Measurements from ENCODE around the gene PRSS57. TPM values are rescaled to one million over a fixed set of nuclear protein-coding genes. Genes with fewer than 3 reads are reported as not detected.
"Not testable (repeated sequence)": the region's sequence is repeated elsewhere in the genome, so short reads cannot be mapped to it uniquely, and the experiment has no call there.

Gene PRSS57
- total and polyA plus RNA-seq, 2 donors (not counting 1 experiment from before 2014, with no cell fraction given), result not detected

DNA sequence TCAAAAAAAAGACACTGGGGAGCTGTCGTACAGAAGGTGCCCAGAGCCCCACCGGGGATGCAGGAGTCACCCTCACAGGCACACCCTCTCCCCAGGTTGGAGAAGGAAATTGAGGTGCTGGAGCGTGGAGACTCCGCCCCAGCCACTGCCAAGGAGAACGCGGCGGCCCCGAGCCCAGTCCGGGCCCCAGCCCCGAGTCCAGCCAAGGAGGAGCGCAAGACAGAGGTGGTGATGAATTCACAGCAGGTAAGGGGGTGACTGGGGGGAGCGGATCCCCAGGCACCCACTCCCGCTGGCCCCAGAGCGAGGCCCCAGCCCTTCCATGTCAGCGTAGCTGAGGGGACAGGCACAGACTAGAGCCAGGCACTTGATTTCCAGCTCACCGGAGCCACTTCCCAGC is 35.7 kb upstream of the PRSS57 start:
- H3K4me2 ChIP-seq (replicated peaks; ENCODE audit: low read depth, low read length, poor library complexity, severe bottlenecking), result no peak overlapping the region
- H3K9me3 Mint-ChIP-seq (ENCODE audit: insufficient read depth), result no peaks in the 10 kb centered on the region
- H3K27me3 ChIP-seq (replicated peaks in 1 of 4; ENCODE audit: control extremely low read depth in 1 of 4, control insufficient read depth in 3 of 4, insufficient read depth in 4 of 4, low read length in 3 of 4), result no peaks in the 10 kb centered on the region
- no peaks in the 10 kb centered on the region for H3K36me3 ChIP-seq (replicated peaks in 1 of 2; ENCODE audit: control extremely low read depth in 1 of 2, control insufficient read depth in 1 of 2, extremely low read depth in 1 of 2, insufficient read depth in 2 of 2, low read length in 1 of 2)
- no peaks in the 10 kb centered on the region for H3K79me2 ChIP-seq (ENCODE audit: control insufficient read depth, insufficient read depth, low read length)
- no peaks in the 10 kb centered on the region for H3K4me1 ChIP-seq (ENCODE audit: control insufficient read depth in 2 of 2, insufficient read depth in 2 of 2, low read length in 2 of 2)
- no peak for TF ChIP-seq EZH2 (IDR thresholded peaks at IDR 0.05; ENCODE audit: borderline replicate concordance, insufficient read depth, low read depth, low read length, poor library complexity, severe bottlenecking)
- TF ChIP-seq, protein P1, sequence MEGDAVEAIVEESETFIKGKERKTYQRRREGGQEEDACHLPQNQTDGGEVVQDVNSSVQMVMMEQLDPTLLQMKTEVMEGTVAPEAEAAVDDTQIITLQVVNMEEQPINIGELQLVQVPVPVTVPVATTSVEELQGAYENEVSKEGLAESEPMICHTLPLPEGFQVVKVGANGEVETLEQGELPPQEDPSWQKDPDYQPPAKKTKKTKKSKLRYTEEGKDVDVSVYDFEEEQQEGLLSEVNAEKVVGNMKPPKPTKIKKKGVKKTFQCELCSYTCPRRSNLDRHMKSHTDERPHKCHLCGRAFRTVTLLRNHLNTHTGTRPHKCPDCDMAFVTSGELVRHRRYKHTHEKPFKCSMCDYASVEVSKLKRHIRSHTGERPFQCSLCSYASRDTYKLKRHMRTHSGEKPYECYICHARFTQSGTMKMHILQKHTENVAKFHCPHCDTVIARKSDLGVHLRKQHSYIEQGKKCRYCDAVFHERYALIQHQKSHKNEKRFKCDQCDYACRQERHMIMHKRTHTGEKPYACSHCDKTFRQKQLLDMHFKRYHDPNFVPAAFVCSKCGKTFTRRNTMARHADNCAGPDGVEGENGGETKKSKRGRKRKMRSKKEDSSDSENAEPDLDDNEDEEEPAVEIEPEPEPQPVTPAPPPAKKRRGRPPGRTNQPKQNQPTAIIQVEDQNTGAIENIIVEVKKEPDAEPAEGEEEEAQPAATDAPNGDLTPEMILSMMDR (IDR thresholded peaks at IDR 0.05), result no peak
- H3K27ac ChIP-seq (ENCODE audit: low read length in 2 of 2), result no peak overlapping the region
- intact Hi-C loops (cut with micrococcal nuclease), result no loop called here
- H3K27ac Mint-ChIP-seq, result no peak overlapping the region
- DNase-seq, result no peak
- ChIA-PET CTCF (interaction anchor here (0.6 to 1.7 kb wide), 2 partner anchors 8 to 59 kb away, joined by 3 to 5 read pairs; no protein-coding TSS in a partner anchor), POLR2A (no interaction called here)
- H3K4me1 Mint-ChIP-seq, result peaks cover 4% of the 10 kb centered on the region
- no peaks in the 10 kb centered on the region for H3K9me3 ChIP-seq (ENCODE audit: control extremely low read depth in 1 of 3, control insufficient read depth in 2 of 3, insufficient read depth in 1 of 3, low read length in 2 of 3)
- ATAC-seq (ENCODE audit: low read depth), result no peak
- H3K9ac ChIP-seq (ENCODE audit: low read length), result no peak overlapping the region
- H3K4me3 ChIP-seq (ENCODE audit: control extremely low read depth in 1 of 5, extremely low read depth in 1 of 5, insufficient read depth in 1 of 5, low read depth in 2 of 5, low read length in 4 of 5), result no peak overlapping the region
- no peak overlapping the region for H3K4me3 Mint-ChIP-seq
- H4K20me1 ChIP-seq (ENCODE audit: control insufficient read depth, insufficient read depth, low read length, poor library complexity, severe bottlenecking), result no peaks in the 10 kb centered on the region
- H3K27me3 Mint-ChIP-seq, result no peaks in the 10 kb centered on the region
- no peak overlapping the region for H2AFZ ChIP-seq (ENCODE audit: insufficient read depth, low read depth, low read length, poor library complexity, severe bottlenecking)
- WGBS (ENCODE audit: insufficient coverage), result 94% methylated on average over 12 of the region's 16 CpGs

DNA sequence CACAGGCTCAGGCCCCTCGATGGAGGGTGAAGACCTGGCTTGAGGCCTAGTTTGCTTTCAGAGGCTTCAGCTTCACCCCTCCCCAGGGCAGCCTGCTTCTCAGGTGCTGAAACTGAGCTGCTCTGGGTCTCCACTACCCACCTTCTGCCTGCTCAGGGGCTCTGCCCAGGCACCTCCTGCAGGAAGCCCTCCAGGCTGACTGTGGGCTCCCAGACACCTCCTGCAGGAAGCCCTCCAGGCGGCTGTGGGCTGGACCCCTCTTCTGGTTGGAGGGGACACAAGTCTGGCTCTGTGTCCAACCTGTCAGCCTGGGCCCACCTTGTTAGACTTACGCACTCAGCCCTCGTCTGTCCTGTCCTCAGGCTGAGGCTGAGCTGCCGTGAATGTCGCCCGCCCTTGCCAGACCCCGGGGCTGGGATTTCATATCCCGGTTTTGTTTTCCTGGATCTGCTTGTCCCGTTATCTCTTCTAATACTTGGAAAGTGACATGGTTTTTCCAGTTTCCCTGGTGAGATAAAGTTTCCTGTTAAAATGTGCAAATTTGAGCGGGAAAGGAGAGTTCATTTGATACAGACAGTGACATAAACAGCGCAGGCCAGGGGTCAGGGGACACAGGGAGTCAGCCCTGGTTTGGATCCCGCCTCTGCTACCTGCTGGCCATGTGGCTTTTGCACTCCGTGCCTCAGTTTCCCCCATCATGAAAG is 34.9 kb upstream of the PRSS57 start:
- Histone ChIP-seq H4K20me1 (ENCODE audit: control insufficient read depth, insufficient read depth, low read length, poor library complexity, severe bottlenecking) (no peaks in the 10 kb centered on the region), H3K79me2 (ENCODE audit: control insufficient read depth, insufficient read depth, low read length) (no peaks in the 10 kb centered on the region), H3K9ac (ENCODE audit: low read length) (no peak overlapping the region), H3K9me3 (ENCODE audit: control extremely low read depth in 1 of 3, control insufficient read depth in 2 of 3, insufficient read depth in 1 of 3, low read length in 2 of 3) (no peaks in the 10 kb centered on the region), H3K4me2 (replicated peaks; ENCODE audit: low read depth, low read length, poor library complexity, severe bottlenecking) (no peak overlapping the region), H3K27ac (ENCODE audit: low read length in 2 of 2) (no peak overlapping the region), H3K4me1 (ENCODE audit: control insufficient read depth in 2 of 2, insufficient read depth in 2 of 2, low read length in 2 of 2) (no peaks in the 10 kb centered on the region), H2AFZ (ENCODE audit: insufficient read depth, low read depth, low read length, poor library complexity, severe bottlenecking) (no peak overlapping the region), H3K4me3 (ENCODE audit: control extremely low read depth in 1 of 5, extremely low read depth in 1 of 5, insufficient read depth in 1 of 5, low read depth in 2 of 5, low read length in 4 of 5) (no peak overlapping the region), H3K36me3 (replicated peaks in 1 of 2; ENCODE audit: control extremely low read depth in 1 of 2, control insufficient read depth in 1 of 2, extremely low read depth in 1 of 2, insufficient read depth in 2 of 2, low read length in 1 of 2) (no peaks in the 10 kb centered on the region), H3K27me3 (replicated peaks in 1 of 4; ENCODE audit: control extremely low read depth in 1 of 4, control insufficient read depth in 3 of 4, insufficient read depth in 4 of 4, low read length in 3 of 4) (no peaks in the 10 kb centered on the region)
- CTCF ChIA-PET, result interaction anchor here (0.6 to 1.7 kb wide), 2 partner anchors 9 to 58 kb away, joined by 3 to 5 read pairs; no protein-coding TSS in a partner anchor
- TF ChIP-seq, protein P1 (IDR thresholded peaks at IDR 0.05), result no peak
- TF ChIP-seq EZH2 (IDR thresholded peaks at IDR 0.05; ENCODE audit: borderline replicate concordance, insufficient read depth, low read depth, low read length, poor library complexity, severe bottlenecking), result no peak
- DNase-seq (no peak), ATAC-seq (ENCODE audit: low read depth) (no peak)
- no peak overlapping the region for H3K27ac Mint-ChIP-seq
- intact Hi-C loops (cut with micrococcal nuclease), result no loop called here
- H3K9me3 Mint-ChIP-seq (ENCODE audit: insufficient read depth), result no peaks in the 10 kb centered on the region
- H3K4me3 Mint-ChIP-seq, result no peak overlapping the region
- peaks cover 4% of the 10 kb centered on the region for H3K4me1 Mint-ChIP-seq
- H3K27me3 Mint-ChIP-seq, result peaks cover 3% of the 10 kb centered on the region
- 92% methylated on average over 14 of the region's 14 CpGs for WGBS (ENCODE audit: insufficient coverage)
- POLR2A ChIA-PET, result no interaction called here

DNA sequence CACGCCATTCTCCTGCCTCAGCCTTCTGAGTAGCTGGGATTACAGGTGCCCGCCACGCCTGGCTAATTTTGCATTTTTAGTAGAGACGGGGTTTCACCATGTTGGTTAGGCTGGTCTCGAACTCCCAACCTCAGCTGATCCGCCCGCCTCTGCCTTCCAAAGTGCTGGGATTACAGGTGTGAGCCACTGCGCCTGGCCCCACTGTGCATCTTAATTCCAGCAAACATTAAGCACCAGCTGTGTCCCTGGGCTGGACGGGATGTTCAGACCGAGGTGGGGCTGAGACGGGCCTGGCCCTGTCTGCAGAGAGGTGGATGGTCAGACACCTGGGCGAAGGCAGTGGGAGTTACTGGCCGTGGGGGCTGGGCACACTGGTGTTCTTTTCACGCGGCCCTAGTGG is 34.3 kb upstream of the PRSS57 start:
- H3K4me2 ChIP-seq (replicated peaks; ENCODE audit: low read depth, low read length, poor library complexity, severe bottlenecking); H4K20me1 ChIP-seq (ENCODE audit: control insufficient read depth, insufficient read depth, low read length, poor library complexity, severe bottlenecking); H3K9me3 Mint-ChIP-seq (ENCODE audit: insufficient read depth); H3K27me3 Mint-ChIP-seq; H3K36me3 ChIP-seq (replicated peaks in 1 of 2; ENCODE audit: control extremely low read depth in 1 of 2, control insufficient read depth in 1 of 2, extremely low read depth in 1 of 2, insufficient read depth in 2 of 2, low read length in 1 of 2); H3K9me3 ChIP-seq (ENCODE audit: control extremely low read depth in 1 of 3, control insufficient read depth in 2 of 3, insufficient read depth in 1 of 3, low read length in 2 of 3); H3K27ac Mint-ChIP-seq; H3K9ac ChIP-seq (ENCODE audit: low read length); H3K79me2 ChIP-seq (ENCODE audit: control insufficient read depth, insufficient read depth, low read length); H2AFZ ChIP-seq (ENCODE audit: insufficient read depth, low read depth, low read length, poor library complexity, severe bottlenecking); H3K27me3 ChIP-seq (replicated peaks in 1 of 4; ENCODE audit: control extremely low read depth in 1 of 4, control insufficient read depth in 3 of 4, insufficient read depth in 4 of 4, low read length in 3 of 4); DNase-seq; POLR2A ChIA-PET; H3K4me3 ChIP-seq (ENCODE audit: control extremely low read depth in 1 of 5, extremely low read depth in 1 of 5, insufficient read depth in 1 of 5, low read depth in 2 of 5, low read length in 4 of 5); intact Hi-C loops (cut with micrococcal nuclease); H3K4me3 Mint-ChIP-seq; H3K4me1 Mint-ChIP-seq; H3K27ac ChIP-seq (ENCODE audit: low read length in 2 of 2); H3K4me1 ChIP-seq (ENCODE audit: control insufficient read depth in 2 of 2, insufficient read depth in 2 of 2, low read length in 2 of 2); ATAC-seq (ENCODE audit: low read depth): not testable (repeated sequence)
- CTCF ChIA-PET, result interaction anchor here (1.7 kb wide), 1 partner anchor 10 kb away, joined by 5 read pairs; no protein-coding TSS in a partner anchor
- 94% methylated on average over 14 of the region's 15 CpGs for WGBS (ENCODE audit: insufficient coverage)

Measured in B cell (primary cell).